ENCODE measurements around the gene DYNLRB1.

DNA sequence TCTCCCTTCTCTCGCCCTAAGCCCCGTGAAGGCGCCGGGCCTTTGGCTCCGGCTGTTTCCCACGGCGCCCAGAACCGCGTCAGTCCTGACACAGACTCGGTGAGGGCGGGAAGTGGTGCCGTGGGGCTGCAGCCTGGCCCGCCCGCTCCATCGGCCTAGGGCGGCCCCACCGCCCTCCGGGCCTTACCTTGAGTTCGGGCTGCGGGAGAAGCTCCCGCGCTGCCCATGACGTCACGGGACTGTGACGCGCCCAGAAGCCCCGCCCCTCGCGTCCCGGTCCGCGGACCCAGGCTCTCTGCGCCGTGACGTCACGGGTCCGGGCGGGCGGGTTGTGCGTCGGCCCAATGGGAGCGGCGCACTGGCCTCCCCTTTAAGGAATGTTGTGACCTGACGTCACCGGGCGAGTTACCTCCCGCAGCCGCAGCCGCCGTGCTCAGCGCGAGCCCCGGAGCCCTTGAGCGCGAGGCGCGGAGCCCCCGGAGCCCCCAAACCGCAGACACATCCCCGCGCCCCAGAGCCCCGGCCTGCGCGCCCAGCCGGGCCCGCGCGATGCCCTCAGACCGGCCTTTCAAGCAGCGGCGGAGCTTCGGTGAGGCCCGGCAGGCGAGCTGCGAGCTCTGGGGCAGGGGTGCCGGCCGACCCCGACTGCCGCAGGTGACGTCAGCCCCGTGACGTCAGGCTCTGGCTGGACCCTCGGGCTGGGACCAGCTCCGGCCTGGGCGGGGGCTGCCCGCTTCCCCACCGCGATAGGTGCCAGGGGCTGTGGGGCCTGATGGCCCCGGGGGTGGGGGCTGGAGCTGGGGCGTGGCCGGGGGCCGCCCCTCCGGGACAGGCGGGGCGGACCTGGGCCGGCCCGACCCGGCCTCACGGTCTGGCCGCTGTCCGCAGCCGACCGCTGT, 42.3 kb downstream of the DYNLRB1 start, which contains the start of gene MAP1LC3A:
- TF ChIP-seq, protein P1, sequence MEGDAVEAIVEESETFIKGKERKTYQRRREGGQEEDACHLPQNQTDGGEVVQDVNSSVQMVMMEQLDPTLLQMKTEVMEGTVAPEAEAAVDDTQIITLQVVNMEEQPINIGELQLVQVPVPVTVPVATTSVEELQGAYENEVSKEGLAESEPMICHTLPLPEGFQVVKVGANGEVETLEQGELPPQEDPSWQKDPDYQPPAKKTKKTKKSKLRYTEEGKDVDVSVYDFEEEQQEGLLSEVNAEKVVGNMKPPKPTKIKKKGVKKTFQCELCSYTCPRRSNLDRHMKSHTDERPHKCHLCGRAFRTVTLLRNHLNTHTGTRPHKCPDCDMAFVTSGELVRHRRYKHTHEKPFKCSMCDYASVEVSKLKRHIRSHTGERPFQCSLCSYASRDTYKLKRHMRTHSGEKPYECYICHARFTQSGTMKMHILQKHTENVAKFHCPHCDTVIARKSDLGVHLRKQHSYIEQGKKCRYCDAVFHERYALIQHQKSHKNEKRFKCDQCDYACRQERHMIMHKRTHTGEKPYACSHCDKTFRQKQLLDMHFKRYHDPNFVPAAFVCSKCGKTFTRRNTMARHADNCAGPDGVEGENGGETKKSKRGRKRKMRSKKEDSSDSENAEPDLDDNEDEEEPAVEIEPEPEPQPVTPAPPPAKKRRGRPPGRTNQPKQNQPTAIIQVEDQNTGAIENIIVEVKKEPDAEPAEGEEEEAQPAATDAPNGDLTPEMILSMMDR (conservative IDR thresholded peaks at IDR 0.05): no peak
- TF ChIP-seq ZFX (IDR thresholded peaks at IDR 0.05): no peak

All from C4-2B (cell line).